Ectodermal cell (in vitro differentiated cells): Measurements from ENCODE around the gene RARA.
"Not testable (repeated sequence)": the region's sequence is repeated elsewhere in the genome, so short reads cannot be mapped to it uniquely, and the experiment has no call there.

Experiments used
- H3K27ac ChIP-seq: 2 replicates; pipeline ENCODE4 v1.7.0; 2013; ENCODE audit warnings: mild to moderate bottlenecking, low read depth, low read length; ENCODE audit not compliant: insufficient read depth, poor library complexity, severe bottlenecking
- H3K27me3 ChIP-seq: 2 replicates; pipeline ENCODE4 v1.7.0; 2013; ENCODE audit warnings: mild to moderate bottlenecking, low read length; ENCODE audit not compliant: insufficient read depth, control insufficient read depth, poor library complexity, severe bottlenecking
- H3K36me3 ChIP-seq: one replicate; pipeline ENCODE4 v1.7.0; 2013; ENCODE audit warnings: low read length; ENCODE audit not compliant: control insufficient read depth, insufficient read depth
- H3K4me1 ChIP-seq: one replicate; pipeline ENCODE4 v1.7.0; 2013; ENCODE audit warnings: low read length; ENCODE audit not compliant: control insufficient read depth, insufficient read depth
- H3K4me3 ChIP-seq: 2 replicates; pipeline ENCODE4 v1.7.0; 2013; ENCODE audit warnings: low read depth, low read length, control low read depth; ENCODE audit not compliant: insufficient read depth
- H3K9me3 ChIP-seq: 2 replicates; pipeline ENCODE4 v1.7.0; 2013; ENCODE audit warnings: mild to moderate bottlenecking, low read length, moderate library complexity; ENCODE audit not compliant: control insufficient read depth
- WGBS, 2 experiments: methylation state at CpG; one replicate each; pipeline ENCODE4 v1.1.7; 2013; ENCODE audit warnings: missing lambda C conversion rate in 2 of 2; 5-methylcytosine and 5-hydroxymethylcytosine counted together

Gene RARA

DNA sequence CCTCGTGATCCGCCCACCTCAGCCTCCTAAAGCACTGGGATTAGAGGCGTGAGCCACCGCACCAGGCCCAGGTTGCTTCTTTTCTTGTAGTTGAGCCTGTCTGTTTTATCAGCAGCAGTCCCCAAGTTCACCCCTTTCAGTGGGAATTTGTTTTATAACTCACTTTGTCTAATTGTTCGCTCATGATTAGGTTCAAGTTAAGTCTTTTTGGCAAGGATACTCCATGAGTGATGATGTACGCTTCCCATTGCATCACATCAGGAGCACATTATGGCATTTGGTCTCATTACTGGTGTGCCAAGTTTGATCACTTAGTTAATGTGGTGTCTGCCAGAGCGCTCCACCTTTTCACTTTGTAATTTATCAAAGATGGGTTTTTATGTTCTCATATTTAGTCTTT lies 70.0 kb downstream of the RARA start:
- Histone ChIP-seq H3K27ac (no peak overlapping the region), H3K9me3 (no peaks in the 10 kb centered on the region)
- WGBS, 2 experiments = 92 to 95% methylated on average over 6 to 7 of the region's 7 CpGs

DNA sequence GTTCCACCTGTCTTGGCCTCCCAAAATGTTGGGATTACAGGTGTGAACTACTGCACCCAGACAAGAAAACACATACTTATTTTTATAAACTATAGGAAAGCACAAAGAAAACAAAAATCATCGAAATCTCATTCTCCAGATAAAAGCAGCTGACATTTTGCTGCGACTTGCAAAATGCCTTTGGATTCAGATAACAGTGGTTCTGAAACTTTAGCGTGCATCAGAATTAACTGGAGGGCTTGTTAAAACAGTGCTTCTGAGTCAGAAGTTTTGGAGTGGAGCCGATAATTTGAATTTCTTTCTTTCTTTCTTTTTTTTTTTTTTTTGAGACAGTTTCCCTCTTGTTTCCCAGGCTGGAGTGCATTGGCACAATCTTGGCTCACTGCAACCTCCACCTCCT lies 73.3 kb downstream of the RARA start:
- Histone ChIP-seq H3K36me3 (no peaks in the 10 kb centered on the region), H3K27ac (no peak overlapping the region), H3K4me3 (no peak overlapping the region), H3K4me1 (no peaks in the 10 kb centered on the region), H3K9me3 (no peaks in the 10 kb centered on the region), H3K27me3 (no peaks in the 10 kb centered on the region)
- WGBS, 2 experiments = 95% methylated on average over 4 of the region's 4 CpGs

More for the DNA sequence above, 70.0 kb downstream of the RARA start:
- Histone ChIP-seq H3K36me3 (no peaks in the 10 kb centered on the region), H3K27me3 (no peaks in the 10 kb centered on the region), H3K4me1 (no peaks in the 10 kb centered on the region), H3K4me3 (no peak overlapping the region)

DNA sequence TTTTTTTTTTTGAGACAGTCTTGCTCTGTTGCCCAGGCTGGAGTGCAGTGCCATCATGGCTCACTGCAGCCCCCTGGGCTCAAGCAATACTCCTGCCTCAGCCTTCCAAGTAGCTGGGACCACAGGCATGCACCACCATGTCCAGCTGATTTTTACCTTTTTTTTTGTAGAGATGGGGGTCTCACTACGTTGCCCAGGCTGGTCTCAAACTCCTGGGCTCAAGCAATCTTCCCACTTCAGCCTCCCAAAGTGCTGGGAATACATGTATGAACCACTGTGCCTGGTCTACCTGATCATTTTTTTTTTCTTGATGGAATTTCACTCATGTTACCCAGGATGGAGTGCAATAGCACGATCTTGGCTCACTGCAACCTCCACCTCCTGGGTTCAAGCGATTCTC lies 77.6 kb downstream of the RARA start:
- H3K27ac ChIP-seq, H3K9me3 ChIP-seq, H3K4me3 ChIP-seq, H3K27me3 ChIP-seq, H3K4me1 ChIP-seq: not testable (repeated sequence)
- 95 to 98% methylated on average over 3 of the region's 3 CpGs for WGBS, 2 experiments
- peaks cover 32% of the 10 kb centered on the region for H3K36me3 ChIP-seq

DNA sequence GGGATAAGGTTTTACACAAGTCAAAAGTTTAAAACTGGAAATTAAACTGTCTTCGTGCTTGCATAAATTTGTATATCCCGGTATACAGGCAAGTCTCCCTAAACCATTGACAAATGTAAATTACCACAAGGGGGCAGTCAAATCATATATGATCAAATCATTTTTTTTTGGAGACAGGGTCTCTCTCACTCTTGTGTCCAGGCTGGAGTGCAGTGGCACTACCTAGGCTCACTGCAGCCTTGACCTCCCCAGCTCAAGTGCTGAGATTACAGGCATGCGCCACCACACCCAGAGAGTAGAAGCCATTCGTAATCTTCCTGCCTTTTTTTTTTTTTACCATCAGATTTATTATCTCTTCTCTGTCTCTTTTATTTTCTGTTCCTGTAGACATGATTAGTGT lies 90.2 kb downstream of the RARA start:
- WGBS, 2 experiments = 93 to 94% methylated on average over 4 of the region's 4 CpGs
- Histone ChIP-seq H3K9me3 (no peaks in the 10 kb centered on the region), H3K4me1 (no peaks in the 10 kb centered on the region), H3K27ac (no peak overlapping the region), H3K27me3 (no peaks in the 10 kb centered on the region), H3K36me3 (peaks cover 80% of the 10 kb centered on the region), H3K4me3 (no peak overlapping the region)

DNA sequence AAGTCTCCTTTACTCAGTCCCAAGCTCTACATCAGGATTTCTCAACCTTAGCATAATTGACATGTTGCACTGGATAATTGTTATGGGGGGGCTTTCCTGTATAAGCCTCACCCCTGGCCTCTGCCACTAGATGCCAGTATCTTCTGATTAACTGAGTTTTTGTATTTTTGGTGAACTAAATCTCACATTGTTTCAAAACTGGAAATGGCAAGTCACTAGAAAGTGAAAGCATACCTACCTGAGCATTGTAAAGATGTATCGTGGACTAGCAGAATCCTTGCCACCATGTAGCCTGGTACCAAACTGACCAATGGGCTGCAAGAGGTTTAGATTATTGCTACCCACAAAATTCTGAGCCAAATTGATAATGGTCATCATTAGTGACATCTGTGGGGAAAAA lies 93.7 kb downstream of the RARA start:
- H3K4me3 ChIP-seq = no peak overlapping the region
- no peaks in the 10 kb centered on the region for H3K27me3 ChIP-seq
- H3K36me3 ChIP-seq = peaks cover 73% of the 10 kb centered on the region
- WGBS, 2 experiments = 98 to 100% methylated on average over 1 of the region's 1 CpG
- no peaks in the 10 kb centered on the region for H3K4me1 ChIP-seq
- no peaks in the 10 kb centered on the region for H3K9me3 ChIP-seq
- H3K27ac ChIP-seq = no peak overlapping the region

DNA sequence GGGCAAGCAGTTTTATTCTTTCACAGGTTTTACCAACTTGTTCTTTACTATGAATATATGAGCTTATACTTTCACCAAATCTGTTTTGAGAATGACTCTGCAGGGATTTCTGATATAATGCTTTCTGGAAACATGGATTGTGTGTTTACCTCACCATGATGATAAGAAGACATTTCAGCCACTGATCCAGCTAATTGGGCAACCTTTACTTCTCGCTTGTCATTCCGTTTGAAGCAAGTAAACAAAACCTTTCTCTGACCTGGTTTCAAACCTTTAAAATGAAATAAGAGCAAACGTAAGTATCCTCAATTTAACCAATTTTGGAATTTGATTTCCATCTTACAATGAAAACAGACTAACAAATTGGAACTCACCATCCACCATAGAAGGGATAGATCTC lies 95.0 kb downstream of the RARA start:
- no peaks in the 10 kb centered on the region for H3K27me3 ChIP-seq
- H3K9me3 ChIP-seq = no peaks in the 10 kb centered on the region
- 96 to 97% methylated on average over 3 of the region's 3 CpGs for WGBS, 2 experiments
- H3K4me1 ChIP-seq = no peaks in the 10 kb centered on the region
- no peak overlapping the region for H3K4me3 ChIP-seq
- H3K36me3 ChIP-seq = peaks cover 76% of the 10 kb centered on the region
- no peak overlapping the region for H3K27ac ChIP-seq
